H9 (cell line): ENCODE data around the gene NFASC. TPM values are rescaled to one million over a fixed set of nuclear protein-coding genes. Genes with fewer than 3 reads are reported as not detected.

Source experiments
- DNase-seq: peaks from one replicate; pipeline ENCODE4 v3.0.0-alpha.2; 2017
- H2AFZ ChIP-seq: one replicate; pipeline ENCODE4 v1.6.1; 2013; ENCODE audit warnings: mild to moderate bottlenecking, low read length, control low read depth, moderate library complexity
- H2AK5ac ChIP-seq: 2 replicates; pipeline ENCODE4 v1.6.1; 2013; ENCODE audit warnings: low read length, control low read depth, mixed read lengths; ENCODE audit not compliant: insufficient read length
- H2BK120ac ChIP-seq: one replicate; pipeline ENCODE4 v1.6.1; 2013; ENCODE audit warnings: low read depth, mild to moderate bottlenecking, low read length, control low read depth, inconsistent platforms; ENCODE audit not compliant: poor library complexity, severe bottlenecking
- H2BK12ac ChIP-seq: 2 replicates; pipeline ENCODE4 v1.6.1; 2013; ENCODE audit warnings: low read length, control low read depth, mixed read lengths, low read depth; ENCODE audit not compliant: insufficient read length
- H2BK15ac ChIP-seq: 2 replicates; pipeline ENCODE4 v1.6.1; 2013; ENCODE audit warnings: low read depth, low read length, control low read depth
- H2BK20ac ChIP-seq: one replicate; pipeline ENCODE4 v1.6.1; 2013; ENCODE audit warnings: low read depth, mild to moderate bottlenecking, low read length, control low read depth, inconsistent platforms; ENCODE audit not compliant: poor library complexity, severe bottlenecking
- H2BK5ac ChIP-seq: 2 replicates; pipeline ENCODE4 v1.6.1; 2013; ENCODE audit warnings: low read length, control low read depth, mixed read lengths; ENCODE audit not compliant: insufficient read length
- H3K14ac ChIP-seq: 2 replicates; pipeline ENCODE4 v1.6.1; 2013; ENCODE audit warnings: low read length, control low read depth; ENCODE audit not compliant: insufficient read depth
- H3K18ac ChIP-seq: 2 replicates; pipeline ENCODE4 v1.6.1; 2013; ENCODE audit warnings: low read depth, mild to moderate bottlenecking, mixed read lengths, low read length, control low read depth; ENCODE audit not compliant: insufficient read length
- H3K23ac ChIP-seq: 2 replicates; pipeline ENCODE4 v1.6.1; 2013; ENCODE audit warnings: low read length, control low read depth, mixed read lengths, low read depth; ENCODE audit not compliant: insufficient read length
- H3K23me2 ChIP-seq: 2 replicates; pipeline ENCODE4 v1.6.1; 2013; ENCODE audit warnings: low read depth, mild to moderate bottlenecking, mixed read lengths, low read length, control low read depth; ENCODE audit not compliant: insufficient read length, poor library complexity, severe bottlenecking
- H3K27ac ChIP-seq: 2 replicates; pipeline ENCODE4 v1.5.1; 2013; ENCODE audit warnings: low read length, control low read depth, mixed read lengths, low read depth; ENCODE audit not compliant: insufficient read length
- H3K27me3 ChIP-seq: 2 replicates; pipeline ENCODE4 v1.6.1; 2013; ENCODE audit warnings: low read length, control low read depth, inconsistent platforms; ENCODE audit not compliant: insufficient read depth
- H3K4ac ChIP-seq: 2 replicates; pipeline ENCODE4 v1.6.1; 2013; ENCODE audit warnings: low read depth, mild to moderate bottlenecking, control low read depth, inconsistent platforms, low read length, moderate library complexity
- H3K4me1 ChIP-seq: 2 replicates; pipeline ENCODE4 v1.6.1; 2013; ENCODE audit warnings: low read length, control low read depth, inconsistent platforms; ENCODE audit not compliant: insufficient read depth
- H3K4me2 ChIP-seq: 2 replicates; pipeline ENCODE4 v1.6.1; 2013; ENCODE audit warnings: low read length, control low read depth, mixed read lengths; ENCODE audit not compliant: insufficient read length, insufficient read depth
- H3K56ac ChIP-seq: 2 replicates; pipeline ENCODE4 v1.6.1; 2013; ENCODE audit warnings: low read depth, mild to moderate bottlenecking, mixed read lengths, low read length, control low read depth; ENCODE audit not compliant: insufficient read length
- H3K79me1 ChIP-seq: 2 replicates; pipeline ENCODE4 v1.6.1; 2013; ENCODE audit warnings: low read depth, mild to moderate bottlenecking, moderate library complexity, low read length, control low read depth, inconsistent platforms; ENCODE audit not compliant: insufficient read depth, poor library complexity, severe bottlenecking
- H3K79me2 ChIP-seq: 2 replicates; pipeline ENCODE4 v1.6.1; 2013; ENCODE audit warnings: low read length, control low read depth, inconsistent platforms; ENCODE audit not compliant: insufficient read depth
- H3K9ac ChIP-seq: 2 replicates; pipeline ENCODE4 v1.6.1; 2013; ENCODE audit warnings: low read length, control low read depth, mixed read lengths; ENCODE audit not compliant: insufficient read length; ENCODE audit errors: extremely low read depth
- H3K9me3 ChIP-seq: one replicate; pipeline ENCODE4 v1.6.1; 2013; ENCODE audit warnings: low read depth, low read length, inconsistent platforms; ENCODE audit not compliant: control insufficient read depth
- H3T11ph ChIP-seq: one replicate; pipeline ENCODE4 v1.6.1; 2013; ENCODE audit warnings: mild to moderate bottlenecking, low read length, control low read depth, inconsistent platforms
- H4K20me1 ChIP-seq: one replicate; pipeline ENCODE4 v1.6.1; 2013; ENCODE audit not compliant: control insufficient read depth, insufficient read length, insufficient read depth
- H4K5ac ChIP-seq: 2 replicates; pipeline ENCODE4 v1.6.1; 2013; ENCODE audit warnings: low read depth, mild to moderate bottlenecking, mixed read lengths, low read length, control low read depth; ENCODE audit not compliant: insufficient read length
- H4K8ac ChIP-seq: replicated peaks from 2 replicates; pipeline ENCODE4 v1.6.1; 2013; ENCODE audit warnings: low read length, control low read depth, mixed read lengths, low read depth; ENCODE audit not compliant: insufficient read length
- H4K91ac ChIP-seq: 2 replicates; pipeline ENCODE4 v1.6.1; 2013; ENCODE audit warnings: low read depth, mild to moderate bottlenecking, moderate library complexity, mixed read lengths, low read length, control low read depth; ENCODE audit not compliant: insufficient read length
- H3K27ac Mint-ChIP-seq, 3 experiments: 2 replicates in 2 of 3; 3 replicates in 1 of 3; pipeline ENCODE4 v1.8.0; 2020 to 2021; ENCODE audit warnings: mixed read lengths in 3 of 3, mild to moderate bottlenecking in 1 of 3, moderate library complexity in 1 of 3
- H3K27me3 Mint-ChIP-seq: 2 replicates; pipeline ENCODE4 v1.8.0; 2021; ENCODE audit warnings: low read depth, mild to moderate bottlenecking, moderate library complexity, mixed read lengths
- H3K36me3 Mint-ChIP-seq, 3 experiments: 2 replicates in 2 of 3; 3 replicates in 1 of 3; pipeline ENCODE4 v1.8.0; 2020 to 2021; ENCODE audit warnings: low read depth in 3 of 3, mixed read lengths in 3 of 3; ENCODE audit not compliant: insufficient read depth in 1 of 3
- H3K4me1 Mint-ChIP-seq, 2 experiments: 2 replicates each; pipeline ENCODE4 v1.8.0; 2020; ENCODE audit warnings: mixed read lengths in 2 of 2
- H3K4me3 Mint-ChIP-seq, 2 experiments: 2 replicates in 1 of 2; 3 replicates in 1 of 2; pipeline ENCODE4 v1.8.0; 2020 to 2021; ENCODE audit warnings: mild to moderate bottlenecking in 2 of 2, mixed read lengths in 2 of 2, moderate library complexity in 1 of 2
- H3K9me3 Mint-ChIP-seq, 2 experiments: 2 replicates in 1 of 2; 3 replicates in 1 of 2; pipeline ENCODE4 v1.8.0; 2020; ENCODE audit warnings: mild to moderate bottlenecking in 2 of 2, mixed read lengths in 2 of 2, moderate library complexity in 1 of 2
- CTCF ChIP-seq: fragments of 200-600 bp; sonication (generic); conservative IDR thresholded peaks from 3 replicates; pipeline ENCODE4 v1.8.0; 2021; ENCODE audit warnings: antibody characterized with exemption, mild to moderate bottlenecking
- WGBS: extraction: QIAGEN DNeasy Blood & Tissue Kit; methylation state at CpG from one replicate; pipeline ENCODE4 v1.1.7; 2013; ENCODE audit warnings: missing lambda C conversion rate, low lambda C conversion rate, mixed read lengths; ENCODE audit not compliant: insufficient read length; ENCODE audit errors: extremely low coverage; 5-methylcytosine and 5-hydroxymethylcytosine counted together
- total RNA-seq: library from RNA; stranded (reverse); gene quantifications from 2 replicates; pipeline ENCODE4 v1.2.1, GENCODE V29; 2021

Gene NFASC
- total RNA-seq, 1 experiment from 2014 or later, result 5.0 TPM

GRCh38 chr1:204826970-204827369 lies 43.7 kb upstream of the NFASC start:
- H3K18ac ChIP-seq, result no peak overlapping the region
- no peak overlapping the region for H2BK5ac ChIP-seq
- H3K4me2 ChIP-seq, result no peak overlapping the region
- H3K27ac ChIP-seq, result no peak overlapping the region
- WGBS, result no CpG with 5 or more reads among the region's 4 CpGs
- no peak overlapping the region for H3T11ph ChIP-seq
- H3K27me3 ChIP-seq, result no peaks in the 10 kb centered on the region; the same call in 1 of the 2 replicates
- Mint-ChIP-seq H3K4me3 (no peak overlapping the region), H3K27ac (no peak overlapping the region), H3K9me3 (no peaks in the 10 kb centered on the region), H3K36me3 (no peaks in the 10 kb centered on the region), H3K27me3 (peaks cover 19% of the 10 kb centered on the region), H3K4me1 (peaks cover 21 to 27% of the 10 kb centered on the region in 2 experiments)
- H2BK120ac ChIP-seq, result no peak overlapping the region
- H4K5ac ChIP-seq, result no peak overlapping the region
- no peak overlapping the region for H3K9ac ChIP-seq
- no peak overlapping the region for H3K23ac ChIP-seq
- peaks cover 5% of the 10 kb centered on the region for H3K23me2 ChIP-seq
- no peak overlapping the region for H2BK12ac ChIP-seq
- H4K8ac ChIP-seq, result no peak overlapping the region
- no peak overlapping the region for H4K91ac ChIP-seq
- H2AK5ac ChIP-seq, result no peak overlapping the region
- no peaks in the 10 kb centered on the region for H3K9me3 ChIP-seq
- no peak overlapping the region for H2BK15ac ChIP-seq
- H2BK20ac ChIP-seq, result no peak overlapping the region
- peak; percentile 71 for TF ChIP-seq CTCF
- no peaks in the 10 kb centered on the region for H3K79me2 ChIP-seq
- H3K4me1 ChIP-seq, result no peaks in the 10 kb centered on the region
- H3K14ac ChIP-seq, result no peak overlapping the region
- no peak overlapping the region for H3K4ac ChIP-seq
- no peak overlapping the region for H3K56ac ChIP-seq
- no peaks in the 10 kb centered on the region for H4K20me1 ChIP-seq
- DNase-seq, result peak; percentile 87
- H2AFZ ChIP-seq, result no peak overlapping the region
- no peaks in the 10 kb centered on the region for H3K79me1 ChIP-seq
